IPS-18a (cell line): ENCODE results near the gene IQGAP2.

Source experiments
- H3K27ac ChIP-seq: one replicate; pipeline ENCODE4 v1.5.1; 2013; ENCODE audit warnings: low read length
- H3K27me3 ChIP-seq: one replicate; pipeline ENCODE4 v1.6.1; 2013; ENCODE audit warnings: mild to moderate bottlenecking, low read length; ENCODE audit not compliant: control insufficient read depth, insufficient read depth
- H3K36me3 ChIP-seq: one replicate; pipeline ENCODE4 v1.6.1; 2013; ENCODE audit warnings: low read depth, low read length; ENCODE audit not compliant: control insufficient read depth
- H3K4me1 ChIP-seq: one replicate; pipeline ENCODE4 v1.6.1; 2013; ENCODE audit warnings: low read depth, low read length; ENCODE audit not compliant: control insufficient read depth
- H3K4me3 ChIP-seq: one replicate; pipeline ENCODE4 v1.5.1; 2013; ENCODE audit warnings: low read length
- H3K9ac ChIP-seq: one replicate; pipeline ENCODE4 v1.6.1; 2013; ENCODE audit warnings: mild to moderate bottlenecking, low read length, moderate library complexity
- H3K9me3 ChIP-seq: one replicate; pipeline ENCODE4 v1.6.1; 2013; ENCODE audit warnings: low read depth, low read length; ENCODE audit not compliant: control insufficient read depth

The IQGAP2 gene

DNA sequence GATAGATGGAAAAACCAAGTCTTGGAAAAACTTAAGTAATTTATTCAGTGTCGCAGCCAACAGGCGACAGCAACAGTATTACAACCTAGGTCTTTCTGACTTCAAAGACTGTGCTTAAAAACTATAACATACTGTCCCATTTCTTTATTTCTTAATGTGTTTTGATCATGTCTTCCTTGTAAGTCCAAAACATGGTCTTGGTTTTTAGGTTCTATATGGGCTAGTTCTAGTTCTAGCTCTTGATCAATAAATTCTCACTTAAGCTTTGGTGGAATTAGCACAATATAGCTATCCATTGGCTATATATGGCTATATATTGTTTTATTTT, 69.9 kb downstream of the IQGAP2 start:
- Histone ChIP-seq H3K9ac (no peak overlapping the region), H3K27ac (no peak overlapping the region), H3K4me3 (no peak overlapping the region), H3K36me3 (no peaks in the 10 kb centered on the region), H3K27me3 (no peaks in the 10 kb centered on the region), H3K9me3 (no peaks in the 10 kb centered on the region), H3K4me1 (peaks cover 5% of the 10 kb centered on the region)

DNA sequence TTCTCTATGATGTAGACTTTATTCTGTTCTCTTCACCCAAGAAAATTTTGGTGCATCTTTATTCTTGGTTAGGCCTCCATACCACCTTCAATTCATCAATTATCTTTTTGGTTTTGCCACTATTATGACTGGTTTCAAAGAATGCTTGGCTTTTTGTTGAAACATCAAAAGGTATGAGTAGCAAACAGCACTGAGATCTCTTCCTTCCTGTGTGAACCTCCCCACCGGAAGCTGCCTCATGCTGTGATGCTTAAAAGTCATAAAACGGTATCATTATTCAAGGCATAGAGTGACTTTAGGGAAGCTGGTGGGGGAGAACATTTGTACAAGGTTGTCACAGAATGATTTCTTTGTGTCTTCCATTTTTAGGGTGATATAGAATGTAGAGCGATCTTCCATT, 70.6 kb downstream of the IQGAP2 start:
- no peaks in the 10 kb centered on the region for H3K9me3 ChIP-seq
- H3K27ac ChIP-seq = no peak overlapping the region
- H3K36me3 ChIP-seq = no peaks in the 10 kb centered on the region
- peaks cover 5% of the 10 kb centered on the region for H3K4me1 ChIP-seq
- H3K4me3 ChIP-seq = no peak overlapping the region
- H3K27me3 ChIP-seq = no peaks in the 10 kb centered on the region
- no peak overlapping the region for H3K9ac ChIP-seq

DNA sequence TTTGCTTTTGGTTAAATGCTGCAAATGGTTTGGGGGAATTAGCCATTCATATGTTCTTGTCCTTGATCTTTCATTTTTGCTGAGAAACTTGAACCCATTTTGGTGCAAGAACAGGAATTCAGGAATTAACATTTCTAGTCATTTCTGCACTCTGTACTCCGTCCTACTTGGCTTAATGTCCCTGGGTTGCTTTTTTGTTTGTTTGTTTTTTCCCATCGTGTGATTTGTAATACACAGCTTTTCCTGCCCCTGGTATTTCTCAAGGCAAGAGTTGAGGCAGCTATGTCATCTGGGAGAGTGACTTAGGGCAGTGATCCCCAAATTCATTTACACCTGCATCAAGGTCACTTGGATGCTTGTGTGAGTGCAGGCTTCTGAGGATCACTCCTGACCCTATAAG, 71.3 kb downstream of the IQGAP2 start:
- Histone ChIP-seq H3K4me3 (no peak overlapping the region), H3K9ac (no peak overlapping the region), H3K27me3 (no peaks in the 10 kb centered on the region), H3K9me3 (no peaks in the 10 kb centered on the region), H3K27ac (no peak overlapping the region), H3K36me3 (no peaks in the 10 kb centered on the region), H3K4me1 (peaks cover 5% of the 10 kb centered on the region)

DNA sequence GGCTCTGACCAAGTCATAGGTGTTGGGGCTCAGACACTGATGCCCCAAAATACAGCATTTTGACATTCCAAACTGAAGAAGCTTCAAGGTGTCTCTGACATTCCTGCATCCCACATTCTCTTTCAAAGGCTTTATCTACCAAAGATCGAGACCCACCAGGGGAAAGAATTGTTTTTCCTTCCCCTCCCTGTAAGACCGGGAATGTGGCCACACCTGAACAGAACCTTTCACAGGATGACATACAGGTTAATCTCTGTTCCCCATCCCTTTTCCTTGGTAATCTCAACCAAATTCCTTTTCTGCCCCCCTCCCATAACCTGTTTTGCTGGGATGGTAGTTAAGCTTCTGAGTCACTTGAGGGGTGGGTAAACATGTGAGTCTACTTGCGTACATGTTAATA, 72.3 kb downstream of the IQGAP2 start:
- H3K9ac ChIP-seq = no peak overlapping the region
- no peaks in the 10 kb centered on the region for H3K9me3 ChIP-seq
- no peak overlapping the region for H3K4me3 ChIP-seq
- no peaks in the 10 kb centered on the region for H3K36me3 ChIP-seq
- H3K27ac ChIP-seq = no peak overlapping the region
- H3K27me3 ChIP-seq = no peaks in the 10 kb centered on the region
- H3K4me1 ChIP-seq = peaks cover 12% of the 10 kb centered on the region

DNA sequence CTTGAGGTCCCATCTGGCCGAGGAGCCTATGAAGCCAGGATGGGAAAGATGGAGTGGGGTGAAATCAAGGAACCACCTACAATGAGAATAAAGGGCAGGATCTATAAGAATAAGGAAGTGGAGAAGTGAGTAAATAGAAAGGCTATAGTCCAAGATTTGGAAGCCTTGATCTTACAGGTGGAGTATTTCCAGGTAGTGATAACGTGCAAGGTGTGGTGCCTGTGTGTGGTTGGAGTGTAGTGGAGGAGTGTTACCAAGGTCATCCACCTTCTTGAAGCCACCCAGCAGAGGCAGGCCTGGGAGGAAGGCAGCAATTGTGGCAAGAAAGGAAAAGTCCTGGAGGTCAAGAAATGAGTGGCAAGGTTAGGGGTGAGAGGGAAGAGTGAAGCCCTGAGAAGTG, 72.9 kb downstream of the IQGAP2 start:
- Histone ChIP-seq H3K4me1 (peaks cover 12% of the 10 kb centered on the region), H3K9me3 (no peaks in the 10 kb centered on the region), H3K4me3 (no peak overlapping the region), H3K27ac (no peak overlapping the region), H3K27me3 (no peaks in the 10 kb centered on the region), H3K9ac (no peak overlapping the region), H3K36me3 (no peaks in the 10 kb centered on the region)

DNA sequence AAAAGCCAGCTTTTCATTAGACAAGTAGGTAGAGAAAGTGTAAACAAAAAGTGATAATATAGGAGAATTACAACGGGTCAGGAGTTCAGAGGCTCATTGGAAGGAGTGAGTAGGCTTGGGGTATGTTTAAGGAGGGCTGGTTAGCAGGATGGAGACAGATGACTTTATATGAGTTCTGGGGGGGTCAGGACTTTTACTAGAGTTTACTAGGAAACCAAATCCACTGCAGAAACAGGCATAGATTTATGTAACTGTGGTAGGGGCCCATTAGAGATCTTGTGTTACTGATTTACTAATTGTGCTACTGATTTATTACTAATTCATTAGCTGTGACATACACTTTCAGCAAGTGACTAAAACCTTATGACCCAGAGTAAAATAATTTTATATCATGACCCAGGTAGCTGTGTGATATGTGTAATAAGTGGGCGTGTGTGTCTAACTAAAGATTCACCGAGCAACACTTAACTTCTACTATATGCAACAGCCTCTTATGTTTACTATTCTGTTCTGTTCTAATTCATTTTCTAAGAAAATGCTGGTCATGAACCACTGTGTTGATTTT, 73.5 kb downstream of the IQGAP2 start:
- H3K27me3 ChIP-seq = no peaks in the 10 kb centered on the region
- peaks cover 12% of the 10 kb centered on the region for H3K4me1 ChIP-seq
- H3K9ac ChIP-seq = no peak overlapping the region
- H3K27ac ChIP-seq = no peak overlapping the region
- no peaks in the 10 kb centered on the region for H3K36me3 ChIP-seq
- H3K9me3 ChIP-seq = no peaks in the 10 kb centered on the region
- H3K4me3 ChIP-seq = no peak overlapping the region

DNA sequence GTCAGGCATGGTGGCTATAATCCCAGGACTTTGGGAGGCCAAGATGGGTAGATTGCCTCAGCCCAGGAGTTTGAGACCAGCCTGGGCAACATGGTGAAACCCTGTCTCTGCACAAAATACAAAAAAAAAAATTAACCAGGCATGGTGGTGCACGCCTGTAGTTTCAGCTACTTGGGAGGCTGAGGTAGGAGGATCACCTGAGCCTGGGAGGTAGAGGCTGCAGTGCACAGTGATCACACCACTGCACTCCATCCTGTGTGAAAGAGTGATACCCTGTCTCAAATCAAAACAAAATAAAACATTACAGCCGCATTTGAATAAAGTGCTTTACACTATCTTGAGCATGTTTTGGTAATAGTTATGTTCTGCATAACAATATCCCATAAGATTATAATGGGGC, 74.0 kb downstream of the IQGAP2 start:
- H3K9ac ChIP-seq = no peak overlapping the region
- no peak overlapping the region for H3K27ac ChIP-seq
- peaks cover 17% of the 10 kb centered on the region for H3K4me1 ChIP-seq
- H3K9me3 ChIP-seq = no peaks in the 10 kb centered on the region
- H3K36me3 ChIP-seq = no peaks in the 10 kb centered on the region
- H3K27me3 ChIP-seq = no peaks in the 10 kb centered on the region
- H3K4me3 ChIP-seq = no peak overlapping the region

DNA sequence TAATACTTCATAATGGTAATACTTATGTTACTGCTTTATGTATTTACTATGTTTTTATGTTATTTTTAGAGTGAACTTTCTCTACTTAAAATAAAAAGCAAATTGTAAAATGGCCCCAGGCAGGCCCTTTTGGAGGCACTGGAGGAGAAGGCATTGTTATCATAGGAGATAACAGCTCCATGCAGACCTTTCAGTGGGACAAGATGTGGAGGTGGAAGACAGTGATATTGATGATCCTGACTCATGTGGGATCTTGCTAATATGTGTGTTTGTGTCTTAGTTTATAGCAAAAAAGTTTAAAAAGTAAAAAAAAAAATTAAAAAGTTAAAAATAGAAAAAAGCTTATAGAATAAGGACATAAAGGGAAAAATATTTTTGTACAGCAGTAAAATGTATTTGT, 74.5 kb downstream of the IQGAP2 start:
- Histone ChIP-seq H3K4me1 (peaks cover 23% of the 10 kb centered on the region), H3K27ac (no peak overlapping the region), H3K36me3 (no peaks in the 10 kb centered on the region), H3K9me3 (no peaks in the 10 kb centered on the region), H3K9ac (no peak overlapping the region), H3K4me3 (no peak overlapping the region), H3K27me3 (no peaks in the 10 kb centered on the region)

DNA sequence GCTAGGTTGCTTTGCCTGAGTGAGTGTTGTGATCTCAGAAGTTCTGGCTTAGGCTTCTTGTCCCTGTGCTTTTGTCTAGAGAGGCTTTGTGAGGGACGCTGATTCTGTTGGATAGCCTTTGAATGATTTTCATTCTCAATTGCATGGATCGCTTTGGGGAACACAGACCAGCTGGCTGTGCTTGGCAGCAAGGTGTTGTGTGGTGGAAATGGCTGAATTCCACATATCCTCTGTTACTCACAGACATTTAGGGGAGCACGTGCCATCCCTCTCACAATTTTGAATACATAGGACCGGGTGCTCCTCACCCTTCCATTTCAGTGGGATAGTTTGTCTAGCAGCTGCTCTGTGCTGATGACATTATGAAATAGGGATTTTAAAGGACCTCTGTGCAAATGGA, 76.2 kb downstream of the IQGAP2 start:
- H3K9ac ChIP-seq = no peak overlapping the region
- H3K36me3 ChIP-seq = no peaks in the 10 kb centered on the region
- H3K27me3 ChIP-seq = no peaks in the 10 kb centered on the region
- H3K9me3 ChIP-seq = no peaks in the 10 kb centered on the region
- H3K4me3 ChIP-seq = no peak overlapping the region
- H3K4me1 ChIP-seq = peaks cover 39% of the 10 kb centered on the region
- no peak overlapping the region for H3K27ac ChIP-seq

DNA sequence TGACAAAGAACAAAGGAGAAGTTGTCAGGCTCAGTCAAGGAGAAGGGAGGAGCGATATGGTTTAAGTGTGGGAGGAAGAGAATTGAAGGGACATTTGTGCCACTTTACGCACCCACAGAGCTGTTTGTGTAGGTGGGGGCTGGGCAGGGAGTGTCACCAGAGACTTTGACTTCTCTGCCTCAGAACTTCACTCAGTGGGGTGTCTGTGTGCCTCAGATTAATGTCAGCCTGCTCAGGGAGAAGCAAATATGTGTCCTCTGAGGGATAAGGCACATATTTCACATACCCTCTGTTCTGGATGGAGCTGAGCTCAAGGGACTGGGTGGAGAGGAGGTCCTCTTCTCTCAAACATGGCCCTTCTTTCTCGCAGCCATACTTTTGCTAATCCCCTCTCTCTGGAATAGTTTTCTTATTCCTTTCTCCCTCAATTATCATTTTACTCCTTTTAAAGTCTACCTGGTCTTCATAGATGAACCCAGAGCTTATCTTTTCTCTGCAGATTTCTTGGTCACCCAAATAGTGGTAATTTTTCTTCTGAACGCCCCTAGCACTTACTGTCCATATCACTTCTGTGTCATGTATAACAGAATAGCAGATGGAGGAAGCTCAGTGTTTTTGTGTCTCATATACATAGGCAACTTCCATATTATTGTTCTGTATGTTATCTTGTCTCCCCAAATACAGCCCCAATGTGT, 77.0 kb downstream of the IQGAP2 start:
- Histone ChIP-seq H3K27me3 (no peaks in the 10 kb centered on the region), H3K4me1 (peaks cover 43% of the 10 kb centered on the region), H3K9ac (no peak overlapping the region), H3K27ac (no peak overlapping the region), H3K36me3 (no peaks in the 10 kb centered on the region), H3K9me3 (no peaks in the 10 kb centered on the region), H3K4me3 (no peak overlapping the region)

DNA sequence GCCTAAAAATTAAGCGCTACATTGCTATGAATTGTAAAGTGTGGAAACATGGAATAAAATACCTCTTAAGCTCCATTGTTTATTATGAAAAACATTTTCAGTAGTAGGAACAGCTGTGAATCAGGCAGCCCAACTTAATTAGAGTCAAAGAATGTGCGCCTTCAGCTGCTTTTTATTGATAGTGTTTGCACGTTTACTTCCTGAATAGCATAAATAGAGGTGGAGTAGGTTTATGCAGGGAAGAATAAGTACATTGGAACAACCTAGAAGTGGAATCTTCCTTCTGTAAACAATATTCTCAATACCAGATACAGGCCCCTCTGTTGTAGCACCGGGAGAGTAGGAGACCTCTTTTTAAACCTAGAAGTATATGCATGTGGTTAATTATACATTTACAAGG, 79.9 kb downstream of the IQGAP2 start:
- H3K4me1 ChIP-seq = peaks cover 45% of the 10 kb centered on the region

DNA sequence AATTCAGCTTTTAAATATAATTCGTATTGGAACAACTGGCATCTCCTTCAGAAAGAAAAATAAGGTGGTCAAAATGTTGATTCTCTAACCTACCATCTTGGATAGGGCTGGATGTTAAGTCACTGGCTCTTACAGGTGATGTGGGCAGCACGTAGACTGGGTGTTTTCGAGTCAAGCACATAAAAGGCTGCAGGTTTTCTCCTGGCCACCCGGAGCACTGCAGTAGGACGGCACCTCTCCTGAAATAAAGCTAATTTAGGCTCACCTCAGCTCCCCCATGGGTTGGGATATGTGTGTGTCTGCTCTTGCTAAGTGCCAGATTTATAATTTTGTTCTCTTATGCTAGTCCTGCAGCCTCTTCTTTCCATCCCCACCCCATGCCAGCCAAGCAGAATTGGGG, 80.3 kb downstream of the IQGAP2 start:
- H3K27ac ChIP-seq = no peak overlapping the region
- no peaks in the 10 kb centered on the region for H3K36me3 ChIP-seq
- no peak overlapping the region for H3K4me3 ChIP-seq
- no peak overlapping the region for H3K9ac ChIP-seq
- H3K9me3 ChIP-seq = no peaks in the 10 kb centered on the region
- H3K27me3 ChIP-seq = no peaks in the 10 kb centered on the region
- H3K4me1 ChIP-seq = peaks cover 47% of the 10 kb centered on the region

More for the DNA sequence above, 79.9 kb downstream of the IQGAP2 start:
- H3K4me3 ChIP-seq = no peak overlapping the region
- H3K27ac ChIP-seq = no peak overlapping the region
- H3K36me3 ChIP-seq = no peaks in the 10 kb centered on the region
- H3K9ac ChIP-seq = no peak overlapping the region
- no peaks in the 10 kb centered on the region for H3K9me3 ChIP-seq
- H3K27me3 ChIP-seq = no peaks in the 10 kb centered on the region
